GF-D8 (cell line): Measurements from ENCODE around the gene JAZF1.

Experiments used
- DNase-seq: peaks from one replicate; lab custom pipeline; 2025; lab: John Stamatoyannopoulos, UW

Gene JAZF1

GRCh38 chr7:28106321-28106829 lies 74.2 kb downstream of the JAZF1 start:
- no peak for DNase-seq

- no peak for DNase-seq
Measured at GRCh38 chr7:28105234-28105633, 75.4 kb downstream of the JAZF1 start.

GRCh38 chr7:28104811-28105210 lies 75.8 kb downstream of the JAZF1 start:
- DNase-seq: no peak

- DNase-seq: no peak
Measured at GRCh38 chr7:28104041-28104541, 76.5 kb downstream of the JAZF1 start.

- DNase-seq: no peak
Measured at GRCh38 chr7:28102797-28103196, 77.8 kb downstream of the JAZF1 start.

GRCh38 chr7:28096713-28097112 lies 83.9 kb downstream of the JAZF1 start:
- DNase-seq: peak; percentile 41

- DNase-seq: no peak
Measured at GRCh38 chr7:28095231-28095630, 85.4 kb downstream of the JAZF1 start.

- peak; percentile 68 for DNase-seq
Measured at GRCh38 chr7:28093623-28094232, 86.9 kb downstream of the JAZF1 start.

- DNase-seq: no peak
Measured at GRCh38 chr7:28091190-28091589, 89.4 kb downstream of the JAZF1 start.

- peak; percentile 49 for DNase-seq
Measured at GRCh38 chr7:28088901-28089714, 91.5 kb downstream of the JAZF1 start.

- DNase-seq: peak; percentile 95
Measured at GRCh38 chr7:28088032-28088431, 92.6 kb downstream of the JAZF1 start.

- DNase-seq: peak; percentile 93
Measured at GRCh38 chr7:28086198-28086597, 94.4 kb downstream of the JAZF1 start.

- peak; percentile 87 for DNase-seq
Measured at GRCh38 chr7:28083998-28084985, 96.3 kb downstream of the JAZF1 start.

- peak; percentile 88 for DNase-seq
Measured at GRCh38 chr7:28083164-28083997, 97.2 kb downstream of the JAZF1 start.

- no peak for DNase-seq
Measured at GRCh38 chr7:28082071-28082470, 98.5 kb downstream of the JAZF1 start.

GRCh38 chr7:28081016-28081415 lies 99.6 kb downstream of the JAZF1 start:
- peak; percentile 99 for DNase-seq

- peak; percentile 38 for DNase-seq
Measured at GRCh38 chr7:28078036-28078901, 102.3 kb downstream of the JAZF1 start.

GRCh38 chr7:28077616-28078015 lies 103.0 kb downstream of the JAZF1 start:
- DNase-seq: no peak

- no peak for DNase-seq
Measured at GRCh38 chr7:28076423-28077200, 104.0 kb downstream of the JAZF1 start.
